MCF 10A (cell line): ENCODE measurements around the gene POLR2I. TPM values are rescaled to one million over a fixed set of nuclear protein-coding genes. Genes with fewer than 3 reads are reported as not detected.
"Not testable (repeated sequence)": the region's sequence is repeated elsewhere in the genome, so short reads cannot be mapped to it uniquely, and the experiment has no call there.

ENCODE experiments used
- BruUV-seq: library from RNA; stranded (reverse); fragments of 400-500 nt; replicated peaks from 2 replicates; lab custom pipeline; 2021; lab: Mats Ljungman, UMichigan
- CTCF ChIA-PET: fragments of 300-600 bp; sonication (Branson Sonifier 250); formaldehyde crosslinking; extraction: SDS; loops from one replicate; lab custom pipeline; 2021; ENCODE audit warnings: antibody characterized with exemption, inconsistent platforms; lab: Yijun Ruan, JAX
- POLR2A ChIA-PET: fragments of 300-600, 350-650 bp; sonication (Branson Sonifier 250); formaldehyde crosslinking; extraction: SDS; loops from one replicate; lab custom pipeline; 2020; ENCODE audit warnings: antibody characterized with exemption, inconsistent platforms; lab: Yijun Ruan, JAX
- DNase-seq: peaks from one replicate; pipeline ENCODE4 v3.0.0-alpha.2; 2018; ENCODE audit not compliant: unreplicated experiment
- H3K27ac Mint-ChIP-seq: one replicate; pipeline ENCODE4 v1.8.0; 2022; ENCODE audit warnings: mild to moderate bottlenecking, low read depth, mixed read lengths; ENCODE audit not compliant: unreplicated experiment
- H3K27me3 Mint-ChIP-seq: one replicate; pipeline ENCODE4 v1.8.0; 2022; ENCODE audit warnings: mixed read lengths; ENCODE audit not compliant: insufficient read depth, unreplicated experiment
- H3K36me3 Mint-ChIP-seq: one replicate; pipeline ENCODE4 v1.8.0; 2022; ENCODE audit warnings: mild to moderate bottlenecking, moderate library complexity, mixed read lengths; ENCODE audit not compliant: insufficient read depth, unreplicated experiment
- H3K4me1 Mint-ChIP-seq: one replicate; pipeline ENCODE4 v1.8.0; 2022; ENCODE audit warnings: mixed read lengths; ENCODE audit not compliant: insufficient read depth, unreplicated experiment
- H3K4me3 Mint-ChIP-seq: one replicate; pipeline ENCODE4 v1.8.0; 2022; ENCODE audit warnings: mild to moderate bottlenecking, moderate library complexity, mixed read lengths; ENCODE audit not compliant: unreplicated experiment
- H3K9me3 Mint-ChIP-seq: one replicate; pipeline ENCODE4 v1.8.0; 2022; ENCODE audit warnings: mixed read lengths; ENCODE audit not compliant: unreplicated experiment
- CTCF ChIP-seq: fragments of 200-600 bp; IDR thresholded peaks from one replicate; pipeline ENCODE4 v1.8.0; 2022; ENCODE audit warnings: antibody characterized with exemption, mild to moderate bottlenecking; ENCODE audit not compliant: unreplicated experiment
- intact Hi-C: fragments of 100-400 bp; cut with micrococcal nuclease; formaldehyde crosslinking; loops from 2 replicates; pipeline ENCODE4 v1.14.1; 2022
- total RNA-seq: library from RNA; stranded (reverse); gene quantifications from 2 replicates; pipeline ENCODE4 v1.2.3, GENCODE V29; 2022

POLR2I gene
- total RNA-seq, 1 experiment from 2014 or later: 112 TPM

GRCh38 chr19:36073121-36073876 lies 41.4 kb downstream of the POLR2I start:
- no peak for TF ChIP-seq CTCF
- H3K36me3 Mint-ChIP-seq: peaks cover 16% of the 10 kb centered on the region
- no peak for DNase-seq
- CTCF ChIA-PET: interaction anchor here (0.7 to 0.8 kb wide), 2 partner anchors 117 to 849 kb away, joined by 3 to 5 read pairs; no protein-coding TSS in a partner anchor
- H3K4me3 Mint-ChIP-seq: no peak overlapping the region
- H3K4me1 Mint-ChIP-seq: peaks cover 16% of the 10 kb centered on the region
- H3K27me3 Mint-ChIP-seq: no peaks in the 10 kb centered on the region
- no peak overlapping the region for H3K27ac Mint-ChIP-seq
- no TSS peak for BruUV-seq
- POLR2A ChIA-PET: no interaction called here
- no peaks in the 10 kb centered on the region for H3K9me3 Mint-ChIP-seq
- intact Hi-C loops: no loop called here

- no peak overlapping the region for H3K27ac Mint-ChIP-seq
- DNase-seq: no peak
- H3K4me3 Mint-ChIP-seq: no peak overlapping the region
- no peaks in the 10 kb centered on the region for H3K27me3 Mint-ChIP-seq
- TF ChIP-seq CTCF: no peak
- POLR2A ChIA-PET: no interaction called here
- H3K9me3 Mint-ChIP-seq: no peaks in the 10 kb centered on the region
- no TSS peak for BruUV-seq
- peaks cover 9% of the 10 kb centered on the region for H3K36me3 Mint-ChIP-seq
- CTCF ChIA-PET: interaction anchor here (0.5 kb wide), 1 partner anchor 201 kb away, joined by 4 read pairs; no protein-coding TSS in a partner anchor
- intact Hi-C loops: no loop called here
- H3K4me1 Mint-ChIP-seq: peaks cover 16% of the 10 kb centered on the region
Measured at GRCh38 chr19:36072081-36072480, 42.6 kb downstream of the POLR2I start.

GRCh38 chr19:36068810-36069499 lies 45.7 kb downstream of the POLR2I start:
- H3K4me3 Mint-ChIP-seq, POLR2A ChIA-PET, CTCF ChIA-PET, intact Hi-C loops, DNase-seq, H3K9me3 Mint-ChIP-seq, BruUV-seq, H3K27me3 Mint-ChIP-seq, H3K27ac Mint-ChIP-seq: not testable (repeated sequence)
- Mint-ChIP-seq H3K36me3 (peaks cover 14% of the 10 kb centered on the region), H3K4me1 (peaks cover 16% of the 10 kb centered on the region)

- POLR2A ChIA-PET: no interaction called here
Measured at GRCh38 chr19:36067681-36068080, 47.0 kb downstream of the POLR2I start.

More at GRCh38 chr19:36067681-36068080, 47.0 kb downstream of the POLR2I start:
- no peak overlapping the region for H3K27ac Mint-ChIP-seq
- peaks cover 14% of the 10 kb centered on the region for H3K36me3 Mint-ChIP-seq
- H3K27me3 Mint-ChIP-seq: no peaks in the 10 kb centered on the region
- BruUV-seq: no TSS peak
- H3K4me1 Mint-ChIP-seq: peaks cover 16% of the 10 kb centered on the region
- no peak for TF ChIP-seq CTCF
- H3K9me3 Mint-ChIP-seq: no peaks in the 10 kb centered on the region
- H3K4me3 Mint-ChIP-seq: no peak overlapping the region
- intact Hi-C loops: no loop called here
- DNase-seq: no peak
- CTCF ChIA-PET: interaction anchor here (0.6 to 1.1 kb wide), 4 partner anchors 8 to 263 kb away, joined by 3 to 4 read pairs (median 3); no protein-coding TSS in a partner anchor
